Measurements from ENCODE around the gene LST1.
"Not testable (repeated sequence)": the region's sequence is repeated elsewhere in the genome, so short reads cannot be mapped to it uniquely, and the experiment has no call there.

Gene LST1

GRCh38 chr6:31586008-31586407 is at the start of gene LST1:
Gene LST1, plus strand, starts transcription at chr6:31586277. Its CDS starts 1,023 bp downstream, at chr6:31587300.
- no peak for DNase-seq

- DNase-seq, result no peak
These were observed 47.2 kb upstream of the LST1 start for GRCh38 chr6:31538805-31539400.

- DNase-seq, result no peak
These were observed 45.4 kb upstream of the LST1 start for GRCh38 chr6:31540640-31541039.

- no peak for DNase-seq
These were observed 44.9 kb upstream of the LST1 start for GRCh38 chr6:31541059-31541657.

GRCh38 chr6:31541658-31542521 is 44.2 kb upstream of the LST1 start, which contains the start of gene DDX39B:
Gene DDX39B, minus strand, starts transcription at chr6:31542003. Its CDS starts 1,471 bp downstream, at chr6:31540532.
- DNase-seq, result peak; percentile 96

- no peak for DNase-seq
These were observed 42.4 kb upstream of the LST1 start for GRCh38 chr6:31543639-31544038.

GRCh38 chr6:31544676-31545075 is 41.4 kb upstream of the LST1 start:
- DNase-seq, result no peak

GRCh38 chr6:31545291-31545690 is 40.8 kb upstream of the LST1 start:
- no peak for DNase-seq

- peak; percentile 94 for DNase-seq
These were observed 39.6 kb upstream of the LST1 start, which contains the start of gene ATP6V1G2 for GRCh38 chr6:31546339-31546957. Gene ATP6V1G2, minus strand, starts transcription at chr6:31546608. Its CDS starts 49 bp downstream, at chr6:31546559.

GRCh38 chr6:31546958-31547726 is 38.9 kb upstream of the LST1 start, which contains the start of gene NFKBIL1:
Gene NFKBIL1, plus strand, starts transcription at chr6:31547608. Its CDS starts 87 bp downstream, at chr6:31547695.
- DNase-seq, result peak; percentile 96

- no peak for DNase-seq
These were observed 38.1 kb upstream of the LST1 start for GRCh38 chr6:31547727-31548543.

- DNase-seq, result no peak
These were observed 37.6 kb upstream of the LST1 start for GRCh38 chr6:31548544-31548873.

- not testable (repeated sequence) for DNase-seq
These were observed 34.7 kb upstream of the LST1 start for GRCh38 chr6:31551371-31551770.

- DNase-seq, result no peak
These were observed 29.8 kb upstream of the LST1 start for GRCh38 chr6:31556307-31556706.

GRCh38 chr6:31557443-31558317 is 28.4 kb upstream of the LST1 start:
- DNase-seq, result no peak

- DNase-seq, result no peak
These were observed 27.8 kb upstream of the LST1 start for GRCh38 chr6:31558318-31558625.

GRCh38 chr6:31558631-31559500 is 27.2 kb upstream of the LST1 start:
- DNase-seq, result no peak

- no peak for DNase-seq
These were observed 26.5 kb upstream of the LST1 start for GRCh38 chr6:31559606-31559957.

GRCh38 chr6:31559958-31560696 is 25.9 kb upstream of the LST1 start:
- no peak for DNase-seq
